HepG2 (cell line): ENCODE measurements around the gene YBX2. TPM values are rescaled to one million over a fixed set of nuclear protein-coding genes. Genes with fewer than 3 reads are reported as not detected.

Experiments used
- FOXK2 ChIP-seq: fragments of 450-650 bp; IDR thresholded peaks from 2 replicates; pipeline ENCODE4 v1.6.1; 2016
- NFE2L2 ChIP-seq: fragments of 150-350 bp; IDR thresholded peaks from 2 replicates; pipeline ENCODE4 v1.6.1; 2014; ENCODE audit warnings: low read length
- THAP9 ChIP-seq: sonication (generic); formaldehyde crosslinking; IDR thresholded peaks from 2 replicates; pipeline ENCODE4; 2020; ENCODE audit warnings: missing genetic modification reagents, mild to moderate bottlenecking, borderline replicate concordance
- TIGD3 ChIP-seq: sonication (generic); formaldehyde crosslinking; IDR thresholded peaks from 2 replicates; pipeline ENCODE4 v1.5.1; 2020; ENCODE audit warnings: mild to moderate bottlenecking, missing genetic modification reagents, borderline replicate concordance
- ZBTB10 ChIP-seq: sonication (generic); formaldehyde crosslinking; IDR thresholded peaks from 2 replicates; pipeline ENCODE4 v1.4.0; 2020; ENCODE audit warnings: missing genetic modification reagents, borderline replicate concordance
- ZNF142 ChIP-seq: sonication (generic); formaldehyde crosslinking; IDR thresholded peaks from 2 replicates; pipeline ENCODE4 v1.4.0; 2020; ENCODE audit warnings: missing genetic modification reagents
- ZNF574 ChIP-seq: sonication (generic); formaldehyde crosslinking; IDR thresholded peaks from 2 replicates; pipeline ENCODE4 v1.4.0; 2020; ENCODE audit warnings: missing genetic modification reagents
- ZNF800 ChIP-seq: sonication (generic); formaldehyde crosslinking; IDR thresholded peaks from 2 replicates; pipeline ENCODE4 v1.4.0; 2020; ENCODE audit warnings: missing genetic modification reagents
- polyA plus RNA-seq, 8 experiments: library from polyadenylated mRNA; depleted of rRNA in 3 of 8; stranded (reverse) in 7 of 8; unstranded in 1 of 8; fragments of >200 nt; fragmentation: Illumina TruSeq in 4 of 8; extraction: Trizol in 4 of 8; gene quantifications; 2 replicates each; pipeline versions ENCODE4 v1.2.1 to v1.2.3, GENCODE V29; 2011 to 2016; ENCODE audit warnings: low read depth in 4 of 8, missing spikeins in 1 of 8, mixed read lengths in 1 of 8; ENCODE audit not compliant: insufficient read depth in 1 of 8
- total RNA-seq, 5 experiments: library from RNA; depleted of rRNA; stranded (reverse); fragments of >200 nt; fragmentation: Illumina TruSeq; extraction: Trizol; gene quantifications; 2 replicates each; pipeline ENCODE4 v1.2.3, GENCODE V29; 2016; ENCODE audit warnings: low read depth in 1 of 5

Gene YBX2
- total and polyA plus RNA-seq, 2 of the 13 experiments (the other 11 are each of a cell fraction or from before 2014, with no cell fraction given), result 0.12 to 0.22 TPM

GRCh38 chr17:7306911-7307685 lies 12.7 kb upstream of the YBX2 start, which contains the start of gene EIF5A (continued):
- TF ChIP-seq ZNF142 (CRISPR knock-in tag), result no peak
- 0 out of 2 replicates have a peak, but pooled peaks have one; percentile 32 for TF ChIP-seq ZNF800 (CRISPR knock-in tag)
- peak; percentile 99 for TF ChIP-seq ZNF574
- TF ChIP-seq THAP9 (CRISPR knock-in tag), result peak; percentile 75; the same call in 1 of the 2 replicates
- no peak for TF ChIP-seq TIGD3
- TF ChIP-seq ZBTB10 (CRISPR knock-in tag), result no peak
- TF ChIP-seq NFE2L2, result no peak
- TF ChIP-seq FOXK2, result peak; percentile 72; the same call in 1 of the 2 replicates
